Endothelial cell (in vitro differentiated cells): Measurements from ENCODE around the gene PCSK5. TPM values are rescaled to one million over a fixed set of nuclear protein-coding genes. Genes with fewer than 3 reads are reported as not detected.
"Not testable (repeated sequence)": the region's sequence is repeated elsewhere in the genome, so short reads cannot be mapped to it uniquely, and the experiment has no call there.

ENCODE experiments used
- DNase-seq: peaks from one replicate; pipeline ENCODE4 v3.0.0; 2021; ENCODE audit warnings: low spot score
- H3K27ac Mint-ChIP-seq: one replicate; pipeline ENCODE4 v1.8.0; 2021; ENCODE audit warnings: mixed read lengths, inconsistent platforms; ENCODE audit not compliant: unreplicated experiment
- H3K27me3 Mint-ChIP-seq: one replicate; pipeline ENCODE4 v1.8.0; 2021; ENCODE audit warnings: mild to moderate bottlenecking, moderate library complexity, mixed read lengths, inconsistent platforms; ENCODE audit not compliant: unreplicated experiment
- H3K36me3 Mint-ChIP-seq: one replicate; pipeline ENCODE4 v1.8.0; 2021; ENCODE audit warnings: mild to moderate bottlenecking, low read depth, mixed read lengths, inconsistent platforms; ENCODE audit not compliant: unreplicated experiment
- H3K4me1 Mint-ChIP-seq: one replicate; pipeline ENCODE4 v1.8.0; 2021; ENCODE audit warnings: mild to moderate bottlenecking, mixed read lengths, inconsistent platforms; ENCODE audit not compliant: unreplicated experiment
- H3K4me3 Mint-ChIP-seq: one replicate; pipeline ENCODE4 v1.8.0; 2021; ENCODE audit warnings: mild to moderate bottlenecking, mixed read lengths, inconsistent platforms; ENCODE audit not compliant: unreplicated experiment
- H3K9me3 Mint-ChIP-seq: one replicate; pipeline ENCODE4 v1.8.0; 2021; ENCODE audit warnings: mixed read lengths, inconsistent platforms; ENCODE audit not compliant: unreplicated experiment
- CTCF ChIP-seq: fragments of 200-600 bp; sonication (generic); IDR thresholded peaks from one replicate; pipeline ENCODE4 v1.5.0; 2021; ENCODE audit warnings: antibody characterized with exemption; ENCODE audit not compliant: unreplicated experiment
- total RNA-seq: library from RNA; stranded (reverse); fragmentation: NEBNext Ultra II Directional; extraction: Animal tissue kit (Norgen Biotek cat#: 25700); gene quantifications from one replicate; pipeline ENCODE4 v1.2.1, GENCODE V29; 2021; ENCODE audit not compliant: unreplicated experiment

PCSK5 gene
- total RNA-seq, 1 donor from 2014 or later = 3.1 TPM

- no peak overlapping the region for H3K27ac Mint-ChIP-seq
- H3K9me3 Mint-ChIP-seq = no peaks in the 10 kb centered on the region
- H3K4me1 Mint-ChIP-seq = no peaks in the 10 kb centered on the region
- no peak overlapping the region for H3K4me3 Mint-ChIP-seq
- H3K27me3 Mint-ChIP-seq = no peaks in the 10 kb centered on the region
- H3K36me3 Mint-ChIP-seq = no peaks in the 10 kb centered on the region
- no peak for DNase-seq
- TF ChIP-seq CTCF = no peak
Observed at GRCh38 chr9:76077537-76077936, 187.1 kb downstream of the PCSK5 start.

- not testable (repeated sequence) for H3K9me3 Mint-ChIP-seq, H3K27ac Mint-ChIP-seq, H3K4me3 Mint-ChIP-seq, H3K4me1 Mint-ChIP-seq, H3K36me3 Mint-ChIP-seq, DNase-seq, H3K27me3 Mint-ChIP-seq
Observed at GRCh38 chr9:76081281-76081680, 190.8 kb downstream of the PCSK5 start.

- DNase-seq = no peak
- no peak for TF ChIP-seq CTCF
- H3K36me3 Mint-ChIP-seq = no peaks in the 10 kb centered on the region
- no peaks in the 10 kb centered on the region for H3K27me3 Mint-ChIP-seq
- no peak overlapping the region for H3K27ac Mint-ChIP-seq
- H3K4me1 Mint-ChIP-seq = no peaks in the 10 kb centered on the region
- H3K4me3 Mint-ChIP-seq = no peak overlapping the region
- no peaks in the 10 kb centered on the region for H3K9me3 Mint-ChIP-seq
Observed at GRCh38 chr9:76082057-76082456, 191.6 kb downstream of the PCSK5 start.

- no peak for TF ChIP-seq CTCF
Observed at GRCh38 chr9:76085596-76085995, 195.1 kb downstream of the PCSK5 start.

GRCh38 chr9:76086539-76086938, 196.1 kb downstream of the PCSK5 start:
- Mint-ChIP-seq H3K9me3 (no peaks in the 10 kb centered on the region), H3K27me3 (no peaks in the 10 kb centered on the region), H3K4me3 (no peak overlapping the region), H3K36me3 (no peaks in the 10 kb centered on the region), H3K4me1 (peaks cover 5% of the 10 kb centered on the region), H3K27ac (no peak overlapping the region)
- TF ChIP-seq CTCF = no peak
- no peak for DNase-seq

More at GRCh38 chr9:76085596-76085995, 195.1 kb downstream of the PCSK5 start:
- Mint-ChIP-seq H3K9me3 (no peaks in the 10 kb centered on the region), H3K27me3 (no peaks in the 10 kb centered on the region), H3K36me3 (no peaks in the 10 kb centered on the region), H3K4me3 (no peak overlapping the region), H3K27ac (no peak overlapping the region), H3K4me1 (peaks cover 5% of the 10 kb centered on the region)
- no peak for DNase-seq

GRCh38 chr9:76087976-76088375, 197.5 kb downstream of the PCSK5 start:
- H3K27me3 Mint-ChIP-seq = no peaks in the 10 kb centered on the region
- H3K27ac Mint-ChIP-seq = no peak overlapping the region
- H3K4me1 Mint-ChIP-seq = peaks cover 5% of the 10 kb centered on the region
- no peak overlapping the region for H3K4me3 Mint-ChIP-seq
- no peaks in the 10 kb centered on the region for H3K36me3 Mint-ChIP-seq
- TF ChIP-seq CTCF = no peak
- H3K9me3 Mint-ChIP-seq = no peaks in the 10 kb centered on the region
- no peak for DNase-seq
